ENCODE data around the gene ERBIN. TPM values are rescaled to one million over a fixed set of nuclear protein-coding genes. Genes with fewer than 3 reads are reported as not detected.
A peak's percentile ranks its signal among the peaks of the same experiment; 100 is the strongest.

The ERBIN gene
- total and polyA plus RNA-seq, 9 of the 15 experiments (the other 6 are each of a cell fraction or from before 2014, with no cell fraction given): 11.9 to 72.8 (median 41.7) TPM

DNA sequence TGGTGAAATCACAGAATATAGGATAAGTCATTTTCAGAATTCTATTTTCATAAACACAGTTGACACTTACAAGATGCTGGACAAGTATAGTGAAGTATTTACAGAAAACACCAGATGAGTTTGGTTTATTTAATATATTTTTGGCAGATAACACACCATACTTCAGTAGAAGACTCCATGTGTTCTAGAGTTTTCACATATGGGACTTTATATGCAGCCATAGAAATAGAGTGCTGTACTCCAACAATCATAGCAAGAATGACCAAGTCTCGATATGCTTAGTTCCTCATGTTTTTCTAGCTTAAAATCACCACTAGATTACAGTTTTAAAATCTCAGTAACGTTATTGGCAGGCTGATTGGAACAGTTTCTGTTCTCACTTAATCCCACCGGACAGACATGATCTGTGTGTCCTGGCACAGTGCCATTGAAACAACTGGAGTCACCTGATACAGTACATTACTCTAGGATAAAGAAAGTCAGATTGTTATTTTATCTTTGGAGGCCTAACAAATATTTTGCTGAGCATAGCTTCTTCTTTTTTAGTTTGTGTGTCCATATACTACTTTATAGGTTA is 45.8 kb upstream of the ERBIN start:
- FAIRE-seq (peak; percentile 48), DNase-seq (ENCODE audit: extremely low read depth in 1 of 4, low spot score in 3 of 4) (peak in 1 of 4 experiments; percentile 50), ATAC-seq (peak; percentile 49)
- Histone ChIP-seq H3K9me3 (replicated peaks; ENCODE audit: control insufficient read depth, insufficient read depth, low read depth, low read length) (no peaks in the 10 kb centered on the region), H3K4me3 (no peak overlapping the region), H3K27me3 (ENCODE audit: control insufficient read depth in 2 of 2, insufficient read depth in 2 of 2, low read length in 2 of 2) (0 out of 5 replicates have a peak, but pooled peaks cover 0 to 7% of the 10 kb centered on the region in 2 experiments), H3K9ac (ENCODE audit: insufficient read depth in 1 of 2, low read depth in 2 of 2, low read length in 2 of 2) (no peak overlapping the region), H3K4me2 (ENCODE audit: insufficient read depth, low read length) (no peak overlapping the region), H3K36me3 (ENCODE audit: control insufficient read depth, insufficient read depth, low read length) (no peaks in the 10 kb centered on the region), H3K27ac (ENCODE audit: extremely low read depth, low read depth, low read length) (no peak overlapping the region), H3K79me2 (ENCODE audit: control insufficient read depth, insufficient read depth, low read length) (no peaks in the 10 kb centered on the region), H4K20me1 (replicated peaks; ENCODE audit: control insufficient read depth, insufficient read depth, low read length) (no peaks in the 10 kb centered on the region), H3K4me1 (replicated peaks in 1 of 2; ENCODE audit: control insufficient read depth in 2 of 2, insufficient read depth in 2 of 2, low read length in 2 of 2) (no peaks in the 10 kb centered on the region), H2AFZ (ENCODE audit: low read depth, low read length) (no peak overlapping the region), H3K9me1 (ENCODE audit: control insufficient read depth, insufficient read depth, low read length) (no peaks in the 10 kb centered on the region)
- WGBS (ENCODE audit: insufficient coverage, low coverage, missing lambda C conversion rate): 2% methylated on average over 3 of the region's 3 CpGs
- CTCF ChIA-PET (ENCODE audit: low intra/inter-chr PET ratio): no interaction called here
- intact Hi-C loops (cut with micrococcal nuclease): no loop called here
- BruUV-seq (replicated peaks): no TSS peak
- POLR2A ChIA-PET: no interaction called here
- in situ Hi-C loops (cut with MboI): no loop called here
- no peak for TF ChIP-seq ELF2 (CRISPR knock-in tag; IDR thresholded peaks at IDR 0.05)
- TF ChIP-seq, protein P1, sequence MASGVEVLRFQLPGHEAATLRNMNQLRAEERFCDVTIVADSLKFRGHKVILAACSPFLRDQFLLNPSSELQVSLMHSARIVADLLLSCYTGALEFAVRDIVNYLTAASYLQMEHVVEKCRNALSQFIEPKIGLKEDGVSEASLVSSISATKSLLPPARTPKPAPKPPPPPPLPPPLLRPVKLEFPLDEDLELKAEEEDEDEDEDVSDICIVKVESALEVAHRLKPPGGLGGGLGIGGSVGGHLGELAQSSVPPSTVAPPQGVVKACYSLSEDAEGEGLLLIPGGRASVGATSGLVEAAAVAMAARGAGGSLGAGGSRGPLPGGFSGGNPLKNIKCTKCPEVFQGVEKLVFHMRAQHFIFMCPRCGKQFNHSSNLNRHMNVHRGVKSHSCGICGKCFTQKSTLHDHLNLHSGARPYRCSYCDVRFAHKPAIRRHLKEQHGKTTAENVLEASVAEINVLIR (CRISPR knock-in tag; IDR thresholded peaks at IDR 0.05): no peak
- no peak for TF ChIP-seq DPF2 (IDR thresholded peaks at IDR 0.05)
- TF ChIP-seq ZNF76 (CRISPR knock-in tag; IDR thresholded peaks at IDR 0.05; ENCODE audit: borderline replicate concordance): no peak
- no peak for TF ChIP-seq ZZZ3 (IDR thresholded peaks at IDR 0.05)
- TF ChIP-seq KLF13 (tag; IDR thresholded peaks at IDR 0.05; ENCODE audit: borderline replicate concordance, low read depth): no peak
- TF ChIP-seq MEIS2 (IDR thresholded peaks at IDR 0.05; ENCODE audit: partially characterized antibody): peak; percentile 74
- TF ChIP-seq, protein P2, sequence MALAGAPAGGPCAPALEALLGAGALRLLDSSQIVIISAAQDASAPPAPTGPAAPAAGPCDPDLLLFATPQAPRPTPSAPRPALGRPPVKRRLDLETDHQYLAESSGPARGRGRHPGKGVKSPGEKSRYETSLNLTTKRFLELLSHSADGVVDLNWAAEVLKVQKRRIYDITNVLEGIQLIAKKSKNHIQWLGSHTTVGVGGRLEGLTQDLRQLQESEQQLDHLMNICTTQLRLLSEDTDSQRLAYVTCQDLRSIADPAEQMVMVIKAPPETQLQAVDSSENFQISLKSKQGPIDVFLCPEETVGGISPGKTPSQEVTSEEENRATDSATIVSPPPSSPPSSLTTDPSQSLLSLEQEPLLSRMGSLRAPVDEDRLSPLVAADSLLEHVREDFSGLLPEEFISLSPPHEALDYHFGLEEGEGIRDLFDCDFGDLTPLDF (CRISPR knock-in tag; IDR thresholded peaks at IDR 0.05): no peak
- TF ChIP-seq TEAD4 (IDR thresholded peaks at IDR 0.05; ENCODE audit: low read length): peak; percentile 61; the same call in 1 of the 2 replicates
- no peak for TF ChIP-seq TEAD4 (CRISPR knock-in tag; IDR thresholded peaks at IDR 0.05; ENCODE audit: borderline replicate concordance)
- TF ChIP-seq KDM1A (IDR thresholded peaks at IDR 0.05): peak; percentile 78 to 83
- no peak for TF ChIP-seq TGIF2 (CRISPR knock-in tag; IDR thresholded peaks at IDR 0.05)
- TF ChIP-seq, protein P3, sequence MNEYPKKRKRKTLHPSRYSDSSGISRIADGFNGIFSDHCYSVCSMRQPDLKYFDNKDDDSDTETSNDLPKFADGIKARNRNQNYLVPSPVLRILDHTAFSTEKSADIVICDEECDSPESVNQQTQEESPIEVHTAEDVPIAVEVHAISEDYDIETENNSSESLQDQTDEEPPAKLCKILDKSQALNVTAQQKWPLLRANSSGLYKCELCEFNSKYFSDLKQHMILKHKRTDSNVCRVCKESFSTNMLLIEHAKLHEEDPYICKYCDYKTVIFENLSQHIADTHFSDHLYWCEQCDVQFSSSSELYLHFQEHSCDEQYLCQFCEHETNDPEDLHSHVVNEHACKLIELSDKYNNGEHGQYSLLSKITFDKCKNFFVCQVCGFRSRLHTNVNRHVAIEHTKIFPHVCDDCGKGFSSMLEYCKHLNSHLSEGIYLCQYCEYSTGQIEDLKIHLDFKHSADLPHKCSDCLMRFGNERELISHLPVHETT (CRISPR knock-in tag; conservative IDR thresholded peaks at IDR 0.05 in 1 of 2, IDR thresholded peaks at IDR 0.05 in 1 of 2): no peak
- TF ChIP-seq, protein P4, sequence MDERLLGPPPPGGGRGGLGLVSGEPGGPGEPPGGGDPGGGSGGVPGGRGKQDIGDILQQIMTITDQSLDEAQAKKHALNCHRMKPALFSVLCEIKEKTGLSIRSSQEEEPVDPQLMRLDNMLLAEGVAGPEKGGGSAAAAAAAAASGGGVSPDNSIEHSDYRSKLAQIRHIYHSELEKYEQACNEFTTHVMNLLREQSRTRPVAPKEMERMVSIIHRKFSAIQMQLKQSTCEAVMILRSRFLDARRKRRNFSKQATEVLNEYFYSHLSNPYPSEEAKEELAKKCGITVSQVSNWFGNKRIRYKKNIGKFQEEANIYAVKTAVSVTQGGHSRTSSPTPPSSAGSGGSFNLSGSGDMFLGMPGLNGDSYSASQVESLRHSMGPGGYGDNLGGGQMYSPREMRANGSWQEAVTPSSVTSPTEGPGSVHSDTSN (CRISPR knock-in tag; IDR thresholded peaks at IDR 0.05; ENCODE audit: low read depth): no peak
- TF ChIP-seq, protein P4 (tag; conservative IDR thresholded peaks at IDR 0.05; ENCODE audit: low read depth): peak; percentile 49
- no peak for TF ChIP-seq MCM7 (IDR thresholded peaks at IDR 0.05)
- no peak for TF ChIP-seq ZFP36 (IDR thresholded peaks at IDR 0.05; ENCODE audit: low read depth, low read length, partially characterized antibody)

All from K562 (cell line).